ENCODE data around the gene DUSP2. TPM values are rescaled to one million over a fixed set of nuclear protein-coding genes. Genes with fewer than 3 reads are reported as not detected.

DUSP2 gene
- not detected for polyA plus RNA-seq (2012; ENCODE audit: insufficient read depth, insufficient read length, low read depth)

GRCh38 chr2:96145036-96145847 is at the start of gene DUSP2:
Gene DUSP2 (minus strand): TSS chr2:96145440. CDS start chr2:96145354, 86 bp downstream.
- peaks cover 23% of the 10 kb centered on the region for H3K4me1 ChIP-seq
- no peak for DNase-seq
- H3K4me3 ChIP-seq (ENCODE audit: low read depth, low read length) = no peak within 1 kb of the TSS
- no peaks in the 10 kb centered on the region for H3K27me3 ChIP-seq
- TF ChIP-seq CTCF (IDR thresholded peaks at IDR 0.05; ENCODE audit: low read depth, low read length) = no peak
- no peaks in the 10 kb centered on the region for H3K9me3 ChIP-seq
- no peaks in the 10 kb centered on the region for H3K36me3 ChIP-seq

- DNase-seq = no peak
- no peaks in the 10 kb centered on the region for H3K9me3 ChIP-seq
- no peak for TF ChIP-seq CTCF (IDR thresholded peaks at IDR 0.05; ENCODE audit: low read depth, low read length)
- H3K4me3 ChIP-seq (ENCODE audit: low read depth, low read length) = no peak overlapping the region
- H3K36me3 ChIP-seq = peaks cover 21% of the 10 kb centered on the region
- H3K27me3 ChIP-seq = no peaks in the 10 kb centered on the region
- no peaks in the 10 kb centered on the region for H3K4me1 ChIP-seq
These were observed 46.9 kb upstream of the DUSP2 start for GRCh38 chr2:96191937-96192670.

GRCh38 chr2:96188821-96189526 is 43.7 kb upstream of the DUSP2 start:
- DNase-seq = no peak
- Histone ChIP-seq H3K36me3 (peaks cover 31% of the 10 kb centered on the region), H3K4me1 (no peaks in the 10 kb centered on the region), H3K9me3 (no peaks in the 10 kb centered on the region), H3K4me3 (ENCODE audit: low read depth, low read length) (no peak overlapping the region), H3K27me3 (no peaks in the 10 kb centered on the region)
- TF ChIP-seq CTCF (IDR thresholded peaks at IDR 0.05; ENCODE audit: low read depth, low read length) = no peak

GRCh38 chr2:96186562-96186961 is 41.3 kb upstream of the DUSP2 start:
- Histone ChIP-seq H3K36me3 (peaks cover 31% of the 10 kb centered on the region), H3K27me3 (no peaks in the 10 kb centered on the region), H3K9me3 (no peaks in the 10 kb centered on the region), H3K4me3 (ENCODE audit: low read depth, low read length) (no peak overlapping the region), H3K4me1 (no peaks in the 10 kb centered on the region)
- TF ChIP-seq CTCF (IDR thresholded peaks at IDR 0.05; ENCODE audit: low read depth, low read length) = no peak
- no peak for DNase-seq

- H3K27me3 ChIP-seq = no peaks in the 10 kb centered on the region
- TF ChIP-seq CTCF (IDR thresholded peaks at IDR 0.05; ENCODE audit: low read depth, low read length) = no peak
- no peak for DNase-seq
- H3K36me3 ChIP-seq = peaks cover 26% of the 10 kb centered on the region
- no peaks in the 10 kb centered on the region for H3K9me3 ChIP-seq
- no peaks in the 10 kb centered on the region for H3K4me1 ChIP-seq
- no peak overlapping the region for H3K4me3 ChIP-seq (ENCODE audit: low read depth, low read length)
These were observed 40.3 kb upstream of the DUSP2 start for GRCh38 chr2:96185516-96185915.
